PC-3 (cell line): ENCODE measurements around the gene TARP.
"Not testable (repeated sequence)": the region's sequence is repeated elsewhere in the genome, so short reads cannot be mapped to it uniquely, and the experiment has no call there.

Experiments used
- ATAC-seq: fragments of 200-7000 bp; cut with Tn5 transposase; 2 replicates; pipeline ENCODE4 v1.9.1; 2020; ENCODE audit warnings: mild to moderate bottlenecking, moderate library complexity
- BruUV-seq: library from RNA; stranded (reverse); fragments of 400-500 nt; replicated peaks from 2 replicates; lab custom pipeline; 2021; lab: Mats Ljungman, UMichigan
- CTCF ChIA-PET: fragments of 300-600 bp; sonication (Branson Sonifier 250); formaldehyde crosslinking; loops from one replicate; lab custom pipeline; 2022; ENCODE audit warnings: antibody characterized with exemption; lab: Charles Lee
- POLR2A ChIA-PET: fragments of 300-600 bp; sonication (Branson Sonifier 250); formaldehyde crosslinking; loops from one replicate; lab custom pipeline; 2022; ENCODE audit warnings: antibody characterized with exemption; ENCODE audit not compliant: unreplicated experiment; lab: Charles Lee
- DNase-seq: peaks from one replicate; pipeline ENCODE4 v3.0.0-alpha.2; 2015
- H2AFZ ChIP-seq: fragments of 300-600 bp; sonication (generic); 2 replicates; pipeline ENCODE4 v1.6.0; 2016; ENCODE audit warnings: antibody characterized with exemption, low read length
- H3F3A ChIP-seq: fragments of 300-600 bp; sonication (generic); one replicate; pipeline ENCODE4 v1.6.0; 2017; ENCODE audit warnings: antibody characterized with exemption, low read length, control low read depth, mild to moderate bottlenecking; ENCODE audit not compliant: unreplicated experiment
- H3K27ac ChIP-seq: fragments of 300-600 bp; sonication (generic); 2 replicates; pipeline ENCODE4 v1.5.1; 2016; ENCODE audit warnings: mild to moderate bottlenecking, low read length
- H3K27me3 ChIP-seq: fragments of 300-600 bp; sonication (generic); 2 replicates; pipeline ENCODE4 v1.6.1; 2016; ENCODE audit warnings: low read length, mixed read lengths
- H3K36me3 ChIP-seq: fragments of 300-600 bp; sonication (generic); 2 replicates; pipeline ENCODE4 v1.6.1; 2016; ENCODE audit warnings: low read depth, mixed run types, low read length, mixed read lengths
- H3K4me1 ChIP-seq: fragments of 300-600 bp; sonication (generic); 2 replicates; pipeline ENCODE4 v1.5.1; 2016; ENCODE audit warnings: low read length; ENCODE audit not compliant: insufficient read depth
- H3K4me2 ChIP-seq: fragments of 300-600 bp; sonication (generic); 2 replicates; pipeline ENCODE4 v1.6.0; 2016; ENCODE audit warnings: low read length
- H3K4me3 ChIP-seq: fragments of 300-600 bp; sonication (generic); 2 replicates; pipeline ENCODE4 v1.5.1; 2016; ENCODE audit warnings: mild to moderate bottlenecking, low read length, mixed read lengths
- H3K79me2 ChIP-seq: fragments of 300-600 bp; sonication (generic); 2 replicates; pipeline ENCODE4 v1.6.1; 2017; ENCODE audit warnings: low read length, mixed read lengths
- H3K9ac ChIP-seq: fragments of 300-600 bp; sonication (generic); 2 replicates; pipeline ENCODE4 v1.6.0; 2016; ENCODE audit warnings: mild to moderate bottlenecking, low read length
- H3K9me2 ChIP-seq: fragments of 300-600 bp; sonication (generic); replicated peaks from 2 replicates; pipeline ENCODE4 v1.6.1; 2016; ENCODE audit warnings: mixed run types, low read length, mixed read lengths
- H3K9me3 ChIP-seq: fragments of 300-600 bp; sonication (generic); 2 replicates; pipeline ENCODE4 v1.6.1; 2016; ENCODE audit warnings: low read length, mixed read lengths
- H4K20me1 ChIP-seq: fragments of 300-600 bp; sonication (generic); 2 replicates; pipeline ENCODE4 v1.6.1; 2016; ENCODE audit warnings: low read length, mixed read lengths
- EZH2 ChIP-seq: fragments of 300-600 bp; sonication (generic); IDR thresholded peaks from one replicate; pipeline ENCODE4 v1.6.1; 2017; ENCODE audit warnings: antibody characterized with exemption, mild to moderate bottlenecking, low read length; ENCODE audit not compliant: unreplicated experiment
- EZH2phosphoT487 ChIP-seq: fragments of 300-600 bp; sonication (generic); IDR thresholded peaks from 2 replicates; pipeline ENCODE4 v1.6.1; 2018; ENCODE audit warnings: mild to moderate bottlenecking, antibody characterized with exemption, low read length, borderline replicate concordance
- intact Hi-C: fragments of 100-400 bp; cut with micrococcal nuclease; formaldehyde crosslinking; loops from 2 replicates; pipeline ENCODE4 v1.9.0; 2023
- TF ChIP-seq, protein P1 (sequence below): fragments of 300-600 bp; sonication (generic); conservative IDR thresholded peaks from 2 replicates; pipeline ENCODE4 v1.5.1; 2017; ENCODE audit warnings: antibody characterized with exemption, low read depth, mild to moderate bottlenecking, low read length

The TARP gene

DNA sequence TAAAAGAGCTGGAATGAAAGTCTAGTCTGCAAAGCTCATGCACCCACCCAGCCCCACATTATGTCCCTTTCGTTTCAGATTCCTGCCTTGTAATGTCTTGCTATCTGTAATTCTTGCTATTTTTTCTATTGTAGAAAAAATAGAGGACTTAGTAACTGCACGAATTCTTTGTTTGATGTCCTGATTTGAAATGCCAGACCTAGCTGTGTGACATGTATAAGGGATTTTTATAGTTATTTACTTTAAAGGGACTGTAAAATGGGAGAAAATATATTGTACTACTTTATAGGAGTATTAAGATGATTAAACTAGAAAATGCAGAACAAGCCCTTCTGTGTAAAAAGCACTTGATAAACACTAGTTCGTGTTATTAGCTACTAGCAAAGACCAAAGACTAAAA, 32.4 kb downstream of the TARP start:
- no peaks in the 10 kb centered on the region for H3K9me2 ChIP-seq
- DNase-seq: no peak
- H3K36me3 ChIP-seq: no peaks in the 10 kb centered on the region
- H3K79me2 ChIP-seq: no peaks in the 10 kb centered on the region
- no peak overlapping the region for H3K27ac ChIP-seq
- POLR2A ChIA-PET: no interaction called here
- peak; percentile 27 for ATAC-seq
- H3K4me1 ChIP-seq: no peaks in the 10 kb centered on the region
- H3K9me3 ChIP-seq: no peaks in the 10 kb centered on the region
- H3F3A ChIP-seq: no peaks in the 10 kb centered on the region
- no peak overlapping the region for H3K4me3 ChIP-seq
- intact Hi-C loops: no loop called here
- H3K9ac ChIP-seq: no peak overlapping the region
- no peak overlapping the region for H3K4me2 ChIP-seq
- no peak for TF ChIP-seq EZH2phosphoT487
- TF ChIP-seq EZH2: no peak
- TF ChIP-seq, protein P1, sequence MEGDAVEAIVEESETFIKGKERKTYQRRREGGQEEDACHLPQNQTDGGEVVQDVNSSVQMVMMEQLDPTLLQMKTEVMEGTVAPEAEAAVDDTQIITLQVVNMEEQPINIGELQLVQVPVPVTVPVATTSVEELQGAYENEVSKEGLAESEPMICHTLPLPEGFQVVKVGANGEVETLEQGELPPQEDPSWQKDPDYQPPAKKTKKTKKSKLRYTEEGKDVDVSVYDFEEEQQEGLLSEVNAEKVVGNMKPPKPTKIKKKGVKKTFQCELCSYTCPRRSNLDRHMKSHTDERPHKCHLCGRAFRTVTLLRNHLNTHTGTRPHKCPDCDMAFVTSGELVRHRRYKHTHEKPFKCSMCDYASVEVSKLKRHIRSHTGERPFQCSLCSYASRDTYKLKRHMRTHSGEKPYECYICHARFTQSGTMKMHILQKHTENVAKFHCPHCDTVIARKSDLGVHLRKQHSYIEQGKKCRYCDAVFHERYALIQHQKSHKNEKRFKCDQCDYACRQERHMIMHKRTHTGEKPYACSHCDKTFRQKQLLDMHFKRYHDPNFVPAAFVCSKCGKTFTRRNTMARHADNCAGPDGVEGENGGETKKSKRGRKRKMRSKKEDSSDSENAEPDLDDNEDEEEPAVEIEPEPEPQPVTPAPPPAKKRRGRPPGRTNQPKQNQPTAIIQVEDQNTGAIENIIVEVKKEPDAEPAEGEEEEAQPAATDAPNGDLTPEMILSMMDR: no peak
- H4K20me1 ChIP-seq: no peaks in the 10 kb centered on the region
- no TSS peak for BruUV-seq
- peaks cover 39% of the 10 kb centered on the region for H3K27me3 ChIP-seq
- no peak overlapping the region for H2AFZ ChIP-seq
- CTCF ChIA-PET: no interaction called here

DNA sequence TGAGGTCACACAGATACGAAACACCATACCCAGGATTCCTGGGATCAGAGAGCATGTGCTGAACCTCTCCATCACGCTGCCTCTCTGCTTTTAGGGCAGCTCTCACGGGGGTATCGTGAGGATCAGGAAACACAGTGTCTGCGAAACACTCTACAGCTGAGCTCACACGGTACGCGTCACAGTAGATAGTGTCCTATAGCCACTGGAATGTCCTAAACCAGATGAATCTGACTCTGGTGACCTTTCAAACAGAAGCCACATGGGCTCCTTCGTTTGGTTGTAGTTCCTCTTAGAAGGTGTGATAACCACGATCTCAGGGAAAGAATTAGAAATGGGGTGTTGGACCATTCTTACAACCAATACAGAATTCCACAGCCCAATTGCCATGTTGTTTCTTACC, 34.3 kb downstream of the TARP start:
- DNase-seq, H3K4me2 ChIP-seq, H3K9me3 ChIP-seq, BruUV-seq, H3K9ac ChIP-seq, H3K4me1 ChIP-seq, H4K20me1 ChIP-seq, H3K9me2 ChIP-seq, H2AFZ ChIP-seq, CTCF ChIA-PET, H3K27ac ChIP-seq, H3F3A ChIP-seq, POLR2A ChIA-PET, ATAC-seq, H3K4me3 ChIP-seq, H3K79me2 ChIP-seq, intact Hi-C loops, H3K36me3 ChIP-seq: not testable (repeated sequence)
- peaks cover 21% of the 10 kb centered on the region for H3K27me3 ChIP-seq

DNA sequence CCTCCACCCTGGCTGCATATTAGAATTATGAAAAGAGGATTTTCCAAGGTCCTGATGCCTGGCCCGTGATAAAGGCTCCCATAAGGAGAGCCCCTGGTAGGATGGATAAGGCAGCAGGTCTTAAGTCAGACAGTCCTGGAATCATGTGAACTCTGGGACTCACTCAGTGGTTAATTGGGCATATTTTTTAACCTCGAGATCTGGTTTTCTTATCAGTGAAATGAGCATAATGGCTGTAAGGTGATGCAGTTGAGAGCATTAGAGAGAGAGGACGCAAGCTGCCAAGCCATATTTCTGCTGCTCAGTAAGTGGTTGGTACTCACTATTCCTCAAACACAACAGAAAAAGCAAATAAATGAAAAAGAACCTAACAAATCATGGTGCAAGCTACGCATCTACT, 37.8 kb downstream of the TARP start:
- POLR2A ChIA-PET: no interaction called here

DNA sequence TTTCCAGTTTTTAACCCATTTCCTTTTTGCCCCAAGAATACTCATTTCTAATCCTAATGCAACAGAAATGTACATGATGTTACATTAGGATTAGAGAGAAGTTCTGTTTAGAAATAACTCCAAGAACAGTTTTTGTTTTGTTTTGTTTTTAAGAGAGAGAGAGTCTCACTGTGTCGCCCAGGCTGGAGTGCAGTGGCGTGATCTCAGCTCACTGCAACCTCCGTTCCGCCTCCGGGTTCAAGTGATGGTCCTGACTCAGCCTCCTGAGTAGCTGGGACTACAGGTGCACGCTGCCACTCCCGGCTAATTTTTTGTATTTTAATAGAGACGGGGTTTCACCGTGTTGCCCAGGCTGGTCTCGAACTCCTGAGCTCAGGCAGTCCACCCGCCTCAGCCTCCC, 38.7 kb downstream of the TARP start:
- H3K27me3 ChIP-seq, H2AFZ ChIP-seq, DNase-seq, H3K4me2 ChIP-seq, intact Hi-C loops, H3K4me1 ChIP-seq, POLR2A ChIA-PET, H3F3A ChIP-seq, H3K9ac ChIP-seq, CTCF ChIA-PET, H3K4me3 ChIP-seq, ATAC-seq, H3K79me2 ChIP-seq, H3K27ac ChIP-seq, H3K36me3 ChIP-seq, H4K20me1 ChIP-seq, H3K9me2 ChIP-seq, BruUV-seq, H3K9me3 ChIP-seq: not testable (repeated sequence)

More for the DNA sequence above, 37.8 kb downstream of the TARP start:
- ATAC-seq (no peak), DNase-seq (no peak)
- TF ChIP-seq, protein P1: no peak
- TF ChIP-seq EZH2: no peak
- TF ChIP-seq EZH2phosphoT487: no peak
- CTCF ChIA-PET: no interaction called here
- no peaks in the 10 kb centered on the region for H3K9me3 ChIP-seq
- H3K27ac ChIP-seq: no peak overlapping the region
- H3K9ac ChIP-seq: no peak overlapping the region
- intact Hi-C loops: no loop called here
- no peaks in the 10 kb centered on the region for H3K4me1 ChIP-seq
- H4K20me1 ChIP-seq: no peaks in the 10 kb centered on the region
- H3K9me2 ChIP-seq: no peaks in the 10 kb centered on the region
- H3K27me3 ChIP-seq: peaks cover 8% of the 10 kb centered on the region
- H3F3A ChIP-seq: no peaks in the 10 kb centered on the region
- no TSS peak for BruUV-seq
- H3K36me3 ChIP-seq: no peaks in the 10 kb centered on the region
- H2AFZ ChIP-seq: no peak overlapping the region
- no peak overlapping the region for H3K4me2 ChIP-seq
- H3K4me3 ChIP-seq: no peak overlapping the region
- no peaks in the 10 kb centered on the region for H3K79me2 ChIP-seq
